HEK293 (cell line): ENCODE results near the gene A2ML1.

Experiments
- CTCF ChIA-PET: fragments of 350-600 bp; formaldehyde crosslinking; extraction: SDS; loops from one replicate; lab custom pipeline; 2021; ENCODE audit warnings: antibody characterized with exemption; lab: Yijun Ruan, JAX
- POLR2A ChIA-PET: fragments of 300-600 bp; formaldehyde crosslinking; extraction: SDS; loops from one replicate; lab custom pipeline; 2020; ENCODE audit warnings: antibody characterized with exemption, inconsistent platforms; lab: Yijun Ruan, JAX
- H3K27ac ChIP-seq: fragments of 200-500 bp; sonication (Bioruptor generic); 2 replicates; pipeline ENCODE4 v1.5.1; 2014; ENCODE audit warnings: low read depth, low read length, control low read depth, inconsistent platforms; ENCODE audit errors: extremely low read depth
- H3K36me3 ChIP-seq, 2 experiments: fragments of 200-500 bp in 1 of 2; sonication (Bioruptor generic) in 1 of 2; 1 replicate in 1 of 2; 2 replicates in 1 of 2; pipeline ENCODE4 v1.5.1; 2014 to 2017; ENCODE audit warnings: inconsistent platforms in 2 of 2, low read length in 2 of 2; ENCODE audit not compliant: control insufficient read depth in 2 of 2, insufficient read depth in 1 of 2
- H3K4me1 ChIP-seq: fragments of 200-500 bp; sonication (Bioruptor generic); 2 replicates; pipeline ENCODE4 v1.5.1; 2014; ENCODE audit warnings: mild to moderate bottlenecking, low read length, inconsistent platforms; ENCODE audit not compliant: control insufficient read depth, insufficient read depth
- H3K4me3 ChIP-seq: 2 replicates; pipeline ENCODE4 v1.5.1; 2011; ENCODE audit warnings: low read depth, mild to moderate bottlenecking, control low read depth, low read length, moderate library complexity
- H3K9me3 ChIP-seq: fragments of 200-500 bp; sonication (Bioruptor generic); 2 replicates; pipeline ENCODE4 v1.5.1; 2014; ENCODE audit warnings: low read depth, low read length, inconsistent platforms; ENCODE audit not compliant: control insufficient read depth, insufficient read depth
- BCL11A ChIP-seq: fragments of 450-650 bp; formaldehyde crosslinking; IDR thresholded peaks from 2 replicates; pipeline ENCODE4 v1.5.1; 2016; ENCODE audit warnings: low read depth, missing biosample characterization, missing genetic modification characterization
- GLI2 ChIP-seq: fragments of 450-650 bp; formaldehyde crosslinking; IDR thresholded peaks from 2 replicates; pipeline ENCODE4; 2017; ENCODE audit warnings: missing biosample characterization, missing genetic modification characterization, low read depth, borderline replicate concordance
- INSM2 ChIP-seq: fragments of 450-650 bp; formaldehyde crosslinking; IDR thresholded peaks from 2 replicates; pipeline ENCODE4 v1.5.1; 2016; ENCODE audit warnings: missing biosample characterization, missing genetic modification characterization
- KLF17 ChIP-seq: fragments of 450-650 bp; formaldehyde crosslinking; IDR thresholded peaks from 2 replicates; pipeline ENCODE4 v1.5.1; 2016; ENCODE audit warnings: missing biosample characterization, missing genetic modification characterization
- PRDM6 ChIP-seq: fragments of 450-650 bp; formaldehyde crosslinking; IDR thresholded peaks from 2 replicates; pipeline ENCODE4 v1.5.1; 2017; ENCODE audit warnings: missing biosample characterization, missing genetic modification characterization
- SCRT2 ChIP-seq: fragments of 450-650 bp; formaldehyde crosslinking; IDR thresholded peaks from 2 replicates; pipeline ENCODE4 v1.5.1; 2016; ENCODE audit warnings: missing biosample characterization, missing genetic modification characterization
- SETDB1 ChIP-seq: IDR thresholded peaks from one replicate; pipeline ENCODE4 v1.6.1; 2017; ENCODE audit warnings: mild to moderate bottlenecking, low read length, moderate library complexity, mixed read lengths; ENCODE audit not compliant: insufficient read length
- SP2 ChIP-seq: fragments of 450-650 bp; formaldehyde crosslinking; IDR thresholded peaks from 2 replicates; pipeline ENCODE4 v1.5.1; 2016; ENCODE audit warnings: missing biosample characterization, missing genetic modification characterization
- ZBTB17 ChIP-seq: fragments of 450-650 bp; formaldehyde crosslinking; IDR thresholded peaks from 2 replicates; pipeline ENCODE4 v1.5.1; 2016; ENCODE audit warnings: missing biosample characterization, missing genetic modification characterization
- ZBTB26 ChIP-seq: fragments of 450-650 bp; formaldehyde crosslinking; optimal IDR thresholded peaks from 2 replicates; pipeline ENCODE3; 2016; ENCODE audit warnings: missing biosample characterization, mild to moderate bottlenecking, missing genetic modification characterization
- ZBTB8A ChIP-seq: fragments of 450-650 bp; formaldehyde crosslinking; IDR thresholded peaks from 2 replicates; pipeline ENCODE4 v1.5.1; 2016; ENCODE audit warnings: missing biosample characterization, missing genetic modification characterization
- ZFP41 ChIP-seq: fragments of 450-650 bp; formaldehyde crosslinking; IDR thresholded peaks from 2 replicates; pipeline ENCODE4 v1.5.1; 2016; ENCODE audit warnings: missing biosample characterization, missing genetic modification characterization, borderline replicate concordance
- ZNF155 ChIP-seq: fragments of 450-650 bp; formaldehyde crosslinking; IDR thresholded peaks from 2 replicates; pipeline ENCODE4 v1.5.1; 2016; ENCODE audit warnings: missing biosample characterization, missing genetic modification characterization
- ZNF184 ChIP-seq: fragments of 450-650 bp; IDR thresholded peaks from 2 replicates; pipeline ENCODE4 v1.5.1; 2018; ENCODE audit warnings: missing biosample characterization, mild to moderate bottlenecking, missing genetic modification characterization
- ZNF239 ChIP-seq: fragments of 450-650 bp; formaldehyde crosslinking; IDR thresholded peaks from 2 replicates; pipeline ENCODE4 v1.5.1; 2016; ENCODE audit warnings: missing biosample characterization, missing genetic modification characterization
- ZNF335 ChIP-seq: fragments of 450-650 bp; formaldehyde crosslinking; conservative IDR thresholded peaks from 2 replicates; pipeline ENCODE4 v1.5.1; 2016; ENCODE audit warnings: missing biosample characterization, missing genetic modification characterization
- ZNF362 ChIP-seq: fragments of 450-650 bp; formaldehyde crosslinking; IDR thresholded peaks from 2 replicates; pipeline ENCODE4 v1.5.1; 2016; ENCODE audit warnings: missing biosample characterization, missing genetic modification characterization
- ZNF416 ChIP-seq: fragments of 450-650 bp; formaldehyde crosslinking; IDR thresholded peaks from 2 replicates; pipeline ENCODE4 v1.5.1; 2016; ENCODE audit warnings: missing biosample characterization, missing genetic modification characterization
- ZNF510 ChIP-seq: fragments of 450-650 bp; formaldehyde crosslinking; IDR thresholded peaks from 2 replicates; pipeline ENCODE4 v1.5.1; 2018; ENCODE audit warnings: mild to moderate bottlenecking, missing genetic modification characterization, missing biosample characterization; ENCODE audit not compliant: insufficient replicate concordance
- ZNF521 ChIP-seq: fragments of 450-650 bp; formaldehyde crosslinking; IDR thresholded peaks from 2 replicates; pipeline ENCODE4 v1.5.1; 2017; ENCODE audit warnings: missing biosample characterization, mild to moderate bottlenecking, missing genetic modification characterization
- ZNF529 ChIP-seq: fragments of 450-650 bp; formaldehyde crosslinking; IDR thresholded peaks from 2 replicates; pipeline ENCODE4 v1.5.1; 2017; ENCODE audit warnings: missing genetic modification characterization, missing biosample characterization; ENCODE audit not compliant: insufficient replicate concordance
- ZNF549 ChIP-seq: fragments of 450-650 bp; IDR thresholded peaks from 2 replicates; pipeline ENCODE4 v1.5.1; 2018; ENCODE audit warnings: missing biosample characterization, missing genetic modification characterization, mild to moderate bottlenecking, inconsistent platforms, moderate library complexity
- ZNF571 ChIP-seq: fragments of 450-650 bp; formaldehyde crosslinking; IDR thresholded peaks from 2 replicates; pipeline ENCODE4 v1.5.0; 2017; ENCODE audit warnings: missing biosample characterization, missing genetic modification characterization
- ZNF658 ChIP-seq: fragments of 450-650 bp; formaldehyde crosslinking; IDR thresholded peaks from 2 replicates; pipeline ENCODE4; 2016; ENCODE audit warnings: missing biosample characterization, missing genetic modification characterization
- ZNF660 ChIP-seq: fragments of 450-650 bp; IDR thresholded peaks from 2 replicates; pipeline ENCODE4 v1.5.1; 2018; ENCODE audit warnings: missing biosample characterization, mild to moderate bottlenecking, missing genetic modification characterization
- ZNF837 ChIP-seq: fragments of 450-650 bp; formaldehyde crosslinking; IDR thresholded peaks from 2 replicates; pipeline ENCODE4 v1.5.1; 2016; ENCODE audit warnings: missing biosample characterization, missing genetic modification characterization

The A2ML1 gene

GRCh38 chr12:8916154-8916553, 93.7 kb downstream of the A2ML1 start:
- Histone ChIP-seq H3K36me3 (peaks cover 17 to 22% of the 10 kb centered on the region in 2 experiments), H3K4me3 (no peak overlapping the region), H3K27ac (no peak overlapping the region), H3K9me3 (no peaks in the 10 kb centered on the region), H3K4me1 (peaks cover 13% of the 10 kb centered on the region)
- TF ChIP-seq PRDM6 (tag by site-specific recombination) (peak; percentile 54), SETDB1 (no peak)
- CTCF ChIA-PET, result interaction anchor here (1.0 to 5.1 kb wide), 3 partner anchors 26 to 134 kb away, joined by 3 to 21 read pairs (median 8); no protein-coding TSS in a partner anchor
- POLR2A ChIA-PET, result interaction anchor here (2.7 kb wide), 1 partner anchor 33 kb away, joined by 21 read pairs; the partner anchor contains the start of gene M6PR

GRCh38 chr12:8917031-8917430, 94.6 kb downstream of the A2ML1 start:
- no peak overlapping the region for H3K4me3 ChIP-seq
- CTCF ChIA-PET, result interaction anchor here (1.0 to 5.1 kb wide), 2 partner anchors 26 to 133 kb away, joined by 3 to 21 read pairs; no protein-coding TSS in a partner anchor
- no peak overlapping the region for H3K27ac ChIP-seq
- no peak for TF ChIP-seq ZBTB17 (tag by site-specific recombination)
- no peak for TF ChIP-seq ZNF335 (tag by site-specific recombination)
- no peak for TF ChIP-seq ZNF155 (tag by site-specific recombination)
- TF ChIP-seq ZNF521, result no peak
- TF ChIP-seq INSM2, result no peak
- TF ChIP-seq KLF17 (tag by site-specific recombination), result no peak
- peak; percentile 89 for TF ChIP-seq SCRT2 (tag by site-specific recombination)
- POLR2A ChIA-PET, result interaction anchor here (0.8 kb wide), 1 partner anchor 33 kb away, joined by 3 read pairs; the partner anchor contains the start of gene M6PR
- H3K4me1 ChIP-seq, result peaks cover 13% of the 10 kb centered on the region
- H3K9me3 ChIP-seq, result no peaks in the 10 kb centered on the region
- peaks cover 17 to 30% of the 10 kb centered on the region in 2 experiments for H3K36me3 ChIP-seq

- Histone ChIP-seq H3K4me3 (no peak overlapping the region), H3K4me1 (peaks cover 13% of the 10 kb centered on the region), H3K9me3 (no peaks in the 10 kb centered on the region), H3K36me3 (peaks cover 17 to 37% of the 10 kb centered on the region in 2 experiments), H3K27ac (no peak overlapping the region)
- POLR2A ChIA-PET, result interaction anchor here (0.8 kb wide), 1 partner anchor 32 kb away, joined by 3 read pairs; the partner anchor contains the start of gene M6PR
- CTCF ChIA-PET, result interaction anchor here (0.6 to 5.1 kb wide), 2 partner anchors 27 to 80 kb away, joined by 3 to 21 read pairs; no protein-coding TSS in a partner anchor
- TF ChIP-seq ZNF529 (no peak), SP2 (no peak), GLI2 (tag by site-specific recombination) (no peak), ZNF239 (tag by site-specific recombination) (no peak), ZNF571 (no peak), ZNF416 (tag by site-specific recombination) (no peak), ZNF660 (tag by site-specific recombination) (no peak), ZNF362 (tag by site-specific recombination) (no peak), ZNF155 (tag by site-specific recombination) (no peak), ZFP41 (tag by site-specific recombination) (no peak), ZBTB8A (no peak), ZNF184 (tag by site-specific recombination) (no peak), ZBTB26 (tag by site-specific recombination) (no peak), ZNF658 (tag by site-specific recombination) (no peak), BCL11A (tag by site-specific recombination) (no peak), ZNF510 (tag by site-specific recombination) (no peak), ZNF549 (no peak), ZNF837 (tag by site-specific recombination) (no peak)
Measured at GRCh38 chr12:8917751-8918150, 95.3 kb downstream of the A2ML1 start.
